HG02981 (cell line): Measurements from ENCODE around the gene LPAR6.
A peak's percentile ranks its signal among the peaks of the same experiment; 100 is the strongest.
"Not testable (repeated sequence)": the region's sequence is repeated elsewhere in the genome, so short reads cannot be mapped to it uniquely, and the experiment has no call there.

ENCODE experiments used
- ATAC-seq: cut with Tn5 transposase; IDR thresholded peaks from one replicate; pipeline ENCODE4 v1.9.1; 2021; ENCODE audit warnings: mild to moderate bottlenecking, moderate library complexity; ENCODE audit not compliant: unreplicated experiment

The LPAR6 gene

DNA sequence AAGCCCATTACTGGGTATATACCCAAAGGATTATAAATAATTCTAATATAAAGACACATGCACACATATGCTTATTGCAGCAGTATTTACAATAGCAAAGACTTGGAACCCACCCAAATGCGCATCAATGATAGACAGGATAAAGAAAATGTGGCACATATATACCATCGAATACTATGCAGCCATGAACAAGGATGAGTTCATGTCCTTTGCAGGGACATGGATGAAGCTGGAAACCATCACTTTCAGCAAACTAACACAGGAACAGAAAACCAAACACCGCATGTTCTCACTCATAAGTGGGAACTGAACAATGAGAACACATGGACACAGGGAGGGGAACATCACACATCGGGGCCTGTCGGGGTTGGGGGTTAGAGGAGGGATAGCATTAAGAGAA, 9.1 kb upstream of the LPAR6 start:
- ATAC-seq = not testable (repeated sequence)

DNA sequence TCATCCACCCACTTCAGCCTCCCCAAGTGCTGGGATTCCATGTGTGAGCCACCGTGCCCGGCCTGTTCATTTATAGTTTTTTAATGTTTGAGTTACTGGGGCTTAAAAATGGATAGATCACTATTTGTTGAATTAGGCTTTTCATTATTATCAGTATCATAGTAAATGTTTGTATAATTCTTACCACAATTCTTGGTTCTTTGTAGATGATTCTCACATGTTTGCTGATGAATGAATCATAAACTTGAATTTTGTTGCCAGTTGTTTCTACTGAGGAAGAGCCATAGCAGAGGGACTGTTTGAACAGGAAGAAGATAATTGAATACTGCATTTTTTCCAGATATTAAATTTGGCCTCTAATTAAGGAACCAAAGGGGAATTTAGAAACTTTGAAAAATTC, 2.6 kb upstream of the LPAR6 start:
- ATAC-seq = no peak

DNA sequence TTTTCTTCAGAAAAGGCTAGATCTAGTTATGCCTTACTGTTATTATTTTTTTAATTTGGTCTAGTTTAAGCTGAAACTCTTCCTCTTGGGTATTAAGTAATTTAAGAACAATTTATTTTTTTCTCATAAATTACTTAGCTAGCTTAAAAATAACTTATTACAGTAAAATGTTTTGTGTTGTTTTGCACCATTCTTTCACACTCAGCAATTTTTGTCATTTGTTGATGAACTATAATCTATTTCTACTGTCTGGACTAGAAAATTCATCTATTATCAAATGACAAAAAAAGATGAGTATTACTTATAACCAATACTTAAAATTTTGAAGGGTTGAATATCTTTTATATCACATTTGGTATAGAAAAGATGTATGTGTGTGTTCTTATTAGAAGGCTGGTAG, 1.6 kb upstream of the LPAR6 start:
- ATAC-seq = no peak

DNA sequence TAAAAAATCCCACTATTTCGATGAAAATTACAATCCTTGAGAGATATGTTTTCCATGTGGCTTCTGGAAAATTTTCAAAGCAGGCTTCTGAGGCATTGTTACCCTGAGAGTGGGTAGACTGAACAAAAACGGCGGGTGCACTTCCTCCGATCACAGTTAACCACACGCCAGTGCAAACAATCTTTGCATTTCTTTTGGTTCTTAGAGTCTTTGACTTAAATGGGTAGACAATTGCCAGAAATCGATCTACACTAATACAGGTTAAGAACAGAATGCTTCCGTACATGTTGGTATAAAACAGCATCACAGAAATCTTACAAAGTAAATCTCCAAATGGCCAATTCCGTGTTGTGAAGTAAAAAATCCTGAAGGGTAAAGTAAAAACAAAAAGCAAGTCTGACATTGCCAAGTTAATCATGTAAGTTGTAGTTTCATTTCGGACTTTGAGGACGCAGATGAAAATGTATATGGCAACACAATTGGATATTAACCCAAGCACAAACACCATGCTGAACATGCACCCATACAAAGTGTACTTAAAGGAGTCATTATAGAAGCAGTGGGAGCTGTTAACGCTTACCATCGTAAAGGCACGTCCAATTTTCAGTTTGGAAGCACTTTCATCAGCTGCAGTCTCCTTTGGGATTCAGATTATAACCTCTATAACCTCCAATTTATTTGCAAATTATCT, 927 bp downstream of the LPAR6 start:
- no peak for ATAC-seq

DNA sequence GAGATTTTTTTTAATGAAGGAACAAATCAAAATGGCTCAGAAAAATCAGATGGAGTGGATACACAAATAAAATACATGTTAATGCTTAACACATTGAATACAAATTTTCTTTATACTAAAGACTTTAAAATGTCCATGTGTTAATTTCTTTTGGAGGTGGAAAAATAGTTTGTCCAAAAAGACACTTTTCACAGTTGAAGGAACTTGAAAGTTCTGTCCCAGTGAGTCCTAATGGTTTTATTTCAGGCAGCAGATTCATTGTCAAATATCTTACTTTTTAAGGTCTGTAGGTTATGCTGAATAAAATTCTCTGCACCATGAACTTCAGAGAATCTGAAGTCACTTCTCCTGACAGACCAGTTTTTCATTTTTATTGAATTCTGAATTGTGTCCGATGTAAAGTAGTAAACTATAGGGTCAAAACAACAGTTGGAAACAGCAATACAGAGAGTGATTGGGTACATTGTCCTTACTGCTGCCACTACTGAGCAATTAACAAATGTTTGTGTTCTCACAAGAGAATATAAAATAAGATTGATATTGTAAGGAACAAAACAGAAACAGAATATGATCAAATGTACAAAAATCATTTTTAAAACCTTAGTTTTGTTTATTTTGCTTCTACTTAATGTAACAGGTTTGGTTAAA, 1.6 kb downstream of the LPAR6 start:
- no peak for ATAC-seq

GRCh38 chr13:48410199-48410598, 2.7 kb downstream of the LPAR6 start:
- no peak for ATAC-seq

DNA sequence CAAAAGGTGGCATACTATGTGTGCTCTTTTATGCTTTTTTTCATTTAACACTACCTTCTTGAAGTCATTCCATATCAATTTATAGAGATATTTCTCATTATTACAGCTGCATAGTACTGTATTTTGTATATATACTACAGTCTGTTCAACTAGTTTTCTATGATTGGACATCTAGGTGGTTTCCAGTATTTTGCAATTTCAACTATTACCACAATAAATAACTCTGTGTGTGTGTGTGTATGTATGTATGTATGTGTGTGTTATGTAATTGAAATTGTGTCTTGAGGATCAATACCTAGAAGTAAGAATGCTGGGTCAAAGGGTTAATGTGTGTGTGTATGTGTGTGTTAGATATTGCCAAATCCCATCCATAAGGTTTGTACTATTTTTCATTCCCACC, 7.0 kb downstream of the LPAR6 start:
- ATAC-seq = no peak

GRCh38 chr13:48404952-48405351, 8.0 kb downstream of the LPAR6 start:
- ATAC-seq = no peak

DNA sequence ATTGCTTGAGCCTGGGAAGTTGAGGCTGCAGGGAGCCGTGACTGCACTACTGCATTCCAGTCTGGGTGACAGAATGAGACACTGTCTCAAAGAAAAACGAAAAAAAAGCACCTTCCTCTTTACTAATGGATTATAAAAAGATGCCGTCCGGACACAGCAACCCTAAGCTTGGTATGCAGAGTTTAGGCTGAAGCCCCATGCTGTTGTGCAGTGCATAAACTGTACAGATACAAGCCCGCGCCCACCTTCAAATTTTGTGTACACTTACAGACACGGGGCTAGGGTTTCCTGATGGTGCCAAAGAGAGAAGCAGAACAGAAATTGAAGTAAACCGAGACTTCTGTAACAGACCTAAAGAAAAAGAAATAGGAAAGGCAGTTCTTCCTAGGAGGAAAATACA, 9.0 kb downstream of the LPAR6 start:
- no peak for ATAC-seq

- peak; percentile 41 for ATAC-seq
These were observed 9.7 kb downstream of the LPAR6 start for GRCh38 chr13:48403151-48403631.

DNA sequence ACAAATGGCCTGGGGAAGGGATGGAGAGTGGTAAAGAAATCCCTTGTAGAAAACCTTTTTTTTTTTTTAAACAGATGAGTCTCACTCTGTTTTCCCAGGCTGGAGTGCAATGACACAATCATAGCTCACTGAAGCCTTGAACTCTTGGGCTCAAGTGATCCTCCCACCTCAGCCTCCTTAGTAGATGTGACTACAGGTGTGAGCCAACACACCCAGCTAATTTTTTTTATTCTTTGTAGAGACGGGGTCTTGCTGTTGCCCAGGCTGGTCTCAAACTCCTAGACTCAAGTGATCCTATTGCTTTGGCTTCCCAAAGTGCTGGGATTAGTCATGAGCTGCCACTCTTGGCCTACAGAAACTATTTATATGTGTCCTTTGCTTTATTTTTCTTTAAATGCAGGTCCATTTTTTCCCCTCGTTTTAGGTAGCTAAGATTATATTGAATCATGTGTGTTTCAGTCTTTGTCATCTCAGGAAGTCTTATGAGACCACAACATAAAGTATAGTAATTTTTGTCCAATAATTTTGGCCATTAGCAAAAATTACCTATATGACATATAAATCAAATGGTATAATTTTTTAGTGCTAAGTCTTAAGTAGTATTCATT, 10.5 kb downstream of the LPAR6 start:
- ATAC-seq = no peak

- ATAC-seq = no peak
These were observed 11.4 kb downstream of the LPAR6 start for GRCh38 chr13:48401480-48401879.

DNA sequence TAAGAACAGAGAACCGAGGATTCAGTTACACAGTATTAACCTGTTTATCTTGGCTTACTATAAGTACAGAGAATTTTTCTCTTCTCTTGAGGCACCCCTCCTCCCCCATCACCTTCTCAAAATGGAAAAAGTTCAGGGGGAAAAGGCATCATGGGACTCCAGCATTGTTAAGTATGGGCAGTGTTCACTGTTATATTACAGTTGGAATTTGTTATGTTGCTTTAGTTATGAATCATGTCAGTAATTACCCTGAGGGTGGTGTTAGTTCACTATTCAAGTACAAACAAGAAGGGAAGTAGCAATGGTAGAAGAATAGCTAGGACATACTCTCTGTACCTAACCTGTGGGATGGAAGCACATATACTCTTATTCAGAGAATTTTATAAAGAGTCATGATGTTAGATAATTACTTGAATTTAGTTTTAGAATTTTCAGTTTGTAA, 12.0 kb downstream of the LPAR6 start:
- ATAC-seq = no peak

DNA sequence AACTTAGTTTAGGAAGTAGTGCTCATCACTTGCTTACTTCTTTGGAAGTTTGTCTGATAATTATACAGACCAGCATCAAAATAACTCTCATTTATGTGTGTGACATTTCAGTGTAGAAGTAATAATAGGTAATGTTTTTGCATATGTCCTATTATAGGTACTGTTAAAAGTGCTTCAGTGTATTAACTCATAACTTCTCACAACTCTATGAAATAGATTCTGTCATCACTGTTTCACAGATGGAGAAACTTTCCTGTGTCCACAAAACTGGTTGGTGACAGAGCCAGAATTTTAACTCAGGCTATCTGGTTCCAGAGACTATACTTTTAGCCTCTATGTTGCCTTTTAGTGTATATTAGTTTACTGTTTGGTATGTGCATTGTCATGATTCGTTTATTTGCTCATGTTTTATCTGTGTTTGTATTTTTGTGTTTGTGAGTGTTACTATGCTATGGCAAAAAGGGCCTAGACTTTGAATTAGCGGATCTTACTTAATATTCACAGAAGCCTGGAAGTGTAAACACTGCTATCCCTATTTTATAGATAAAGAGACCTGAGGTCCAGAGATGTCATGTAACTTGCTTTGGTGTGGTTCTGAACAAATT, 12.7 kb downstream of the LPAR6 start:
- no peak for ATAC-seq

DNA sequence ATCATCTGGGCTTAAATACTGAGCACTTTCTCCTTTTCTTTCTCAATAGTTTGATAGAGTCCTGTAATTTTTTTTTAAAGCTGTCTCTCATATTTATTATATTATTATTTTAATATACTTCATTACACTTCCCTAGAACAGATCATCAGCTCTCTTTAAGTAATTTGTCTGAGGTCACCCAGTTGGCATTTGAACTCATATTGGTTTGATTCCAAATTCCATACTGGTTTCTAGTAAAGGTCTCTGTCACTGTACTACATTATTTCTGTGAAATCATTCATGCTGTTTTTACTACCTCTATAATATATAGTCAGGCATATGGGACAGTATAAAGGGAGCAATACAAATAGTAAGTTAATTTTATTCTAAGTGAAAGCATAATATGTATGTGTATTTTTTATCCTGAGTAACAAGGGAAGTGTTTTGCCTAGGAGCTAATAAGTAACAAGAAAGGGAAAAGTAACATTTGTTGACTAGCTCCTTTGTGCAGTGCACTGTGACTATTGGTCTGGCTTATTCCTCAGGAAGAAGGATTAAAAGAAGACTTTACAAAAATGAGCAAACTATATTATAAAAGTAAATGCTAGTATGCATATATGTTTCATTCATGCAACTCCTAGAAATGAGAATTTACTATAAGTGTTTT, 14.3 kb downstream of the LPAR6 start:
- ATAC-seq = no peak

DNA sequence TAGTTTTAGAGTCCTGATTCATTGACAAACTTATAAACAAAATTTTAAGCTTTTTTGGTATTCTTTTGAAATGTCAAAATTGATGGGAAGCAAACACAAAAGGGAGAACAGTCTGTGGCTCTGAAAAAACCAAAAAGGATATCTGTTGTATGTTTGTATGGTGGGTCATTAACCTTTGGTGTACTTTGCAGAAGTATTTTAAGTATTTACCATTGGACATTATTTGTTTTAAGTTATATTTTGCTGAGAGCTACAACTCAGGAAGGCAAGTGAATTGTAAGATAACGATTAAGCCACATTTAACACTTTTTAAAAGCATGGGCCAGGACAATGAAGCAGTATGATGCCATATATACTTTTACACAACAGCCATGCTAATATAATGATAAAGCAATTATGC, 15.2 kb downstream of the LPAR6 start:
- ATAC-seq = no peak

- ATAC-seq = no peak
These were observed 19.2 kb downstream of the LPAR6 start for GRCh38 chr13:48393698-48394085.

GRCh38 chr13:48393030-48393697, 19.7 kb downstream of the LPAR6 start:
- no peak for ATAC-seq

DNA sequence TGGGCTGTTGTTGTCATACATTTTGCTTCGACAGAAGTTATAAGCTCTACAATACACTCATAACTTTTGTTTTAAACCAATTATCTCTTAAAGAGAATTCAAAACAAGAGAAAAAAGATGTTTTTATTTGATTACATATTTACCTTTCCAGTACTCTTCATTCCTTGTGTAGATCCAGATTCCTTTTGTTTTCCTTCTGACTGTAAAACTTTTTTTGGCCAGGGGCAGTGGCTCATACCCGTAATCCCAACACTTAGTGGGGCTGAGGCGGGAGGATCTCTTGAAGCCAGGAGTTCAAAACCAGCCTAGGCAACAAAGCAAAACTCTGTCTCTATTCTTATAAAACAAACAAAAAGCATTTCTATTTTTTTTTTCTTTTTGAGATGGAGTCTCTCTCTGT, 21.7 kb downstream of the LPAR6 start:
- no peak for ATAC-seq

DNA sequence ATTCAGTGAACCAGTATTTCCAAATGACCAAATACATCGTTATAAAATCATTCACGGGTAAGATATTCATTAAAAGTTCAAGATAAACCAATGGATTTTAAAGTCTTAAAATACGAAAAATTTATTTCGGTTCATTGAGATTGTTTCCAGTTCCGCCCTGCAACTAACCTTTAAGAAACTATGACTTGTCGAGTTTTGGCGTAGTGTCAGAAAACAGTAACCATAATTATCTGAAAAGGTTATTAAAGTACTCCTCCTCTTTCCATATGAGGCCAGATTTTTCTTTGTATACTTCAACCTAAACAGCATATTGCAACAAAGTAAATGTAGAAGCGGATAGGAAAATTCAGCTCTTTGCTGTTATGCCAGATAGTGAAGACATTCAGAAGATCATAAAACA, 26.1 kb downstream of the LPAR6 start:
- ATAC-seq = no peak

GRCh38 chr13:48383384-48383783, 29.5 kb downstream of the LPAR6 start:
- no peak for ATAC-seq
